Liver (tissue), 9 donors: ENCODE results near the gene C4A. TPM values are rescaled to one million over a fixed set of nuclear protein-coding genes. Genes with fewer than 3 reads are reported as not detected.

Experiments
- DNase-seq: peaks from one replicate; pipeline ENCODE4 v3.0.0-alpha.2; 2017; ENCODE audit warnings: low spot score
- H3K27ac ChIP-seq, 2 donors: one replicate each; pipeline ENCODE4 v1.7.0; 2013; ENCODE audit warnings: inconsistent platforms in 2 of 2, low read length in 2 of 2, control low read depth in 1 of 2, low read depth in 1 of 2, mild to moderate bottlenecking in 1 of 2
- H3K27me3 ChIP-seq, 4 donors: one replicate each; pipeline versions ENCODE4 v1.6.1 to v1.7.0; 2013; ENCODE audit warnings: low read length in 3 of 4, inconsistent platforms in 1 of 4, mild to moderate bottlenecking in 1 of 4, moderate library complexity in 1 of 4; ENCODE audit not compliant: control insufficient read depth in 4 of 4, insufficient read depth in 4 of 4
- H3K36me3 ChIP-seq, 4 donors: one replicate each; pipeline versions ENCODE4 v1.6.1 to v1.7.0; 2013; ENCODE audit warnings: low read length in 3 of 4, mild to moderate bottlenecking in 3 of 4, low read depth in 1 of 4, moderate library complexity in 1 of 4; ENCODE audit not compliant: control insufficient read depth in 4 of 4, insufficient read depth in 3 of 4
- H3K4me1 ChIP-seq, 4 donors: one replicate each; pipeline versions ENCODE4 v1.6.1 to v1.7.0; 2013; ENCODE audit warnings: low read length in 3 of 4, mild to moderate bottlenecking in 3 of 4, moderate library complexity in 1 of 4; ENCODE audit not compliant: control insufficient read depth in 4 of 4, insufficient read depth in 4 of 4
- H3K4me3 ChIP-seq, 3 donors: one replicate each; pipeline versions ENCODE4 v1.6.1 to v1.7.0; 2013; ENCODE audit warnings: low read length in 3 of 3, control low read depth in 1 of 3, low read depth in 1 of 3, mild to moderate bottlenecking in 1 of 3
- H3K9ac ChIP-seq, 2 donors: one replicate each; pipeline ENCODE4 v1.7.0; 2013; ENCODE audit warnings: low read length in 2 of 2, mild to moderate bottlenecking in 2 of 2, moderate library complexity in 2 of 2, control low read depth in 1 of 2, low read depth in 1 of 2
- H3K9me3 ChIP-seq, 4 donors: one replicate each; pipeline versions ENCODE4 v1.6.1 to v1.7.0; 2013; ENCODE audit warnings: low read length in 3 of 4; ENCODE audit not compliant: control insufficient read depth in 4 of 4
- ATF3 ChIP-seq: IDR thresholded peaks from 2 replicates; pipeline ENCODE4 v1.6.1; 2016; ENCODE audit warnings: antibody characterized with exemption
- CTCF ChIP-seq: fragments of 150-350 bp; IDR thresholded peaks from 2 replicates; pipeline ENCODE4 v1.5.1; 2017; ENCODE audit warnings: improper control_type of control experiment, low read depth, low read length; ENCODE audit not compliant: missing input control
- EGR1 ChIP-seq, 2 donors: IDR thresholded peaks; 2 replicates each; pipeline ENCODE4 v1.6.1; 2016 to 2018; ENCODE audit warnings: antibody characterized with exemption in 2 of 2, low read depth in 2 of 2
- FOXA1 ChIP-seq: IDR thresholded peaks from 2 replicates; pipeline ENCODE4 v1.6.1; 2016; ENCODE audit warnings: antibody characterized with exemption
- FOXA2 ChIP-seq: IDR thresholded peaks from 2 replicates; pipeline ENCODE4 v1.6.1; 2016; ENCODE audit warnings: antibody characterized with exemption
- GABPA ChIP-seq, 2 donors: IDR thresholded peaks in 1 of 2; conservative IDR thresholded peaks in 1 of 2; 2 replicates each; pipeline ENCODE4 v1.6.1; 2016; ENCODE audit warnings: antibody characterized with exemption in 2 of 2, mild to moderate bottlenecking in 1 of 2, moderate library complexity in 1 of 2
- HNF4A ChIP-seq, 2 donors: conservative IDR thresholded peaks; 2 replicates each; pipeline ENCODE4 v1.6.1; 2016; ENCODE audit warnings: antibody characterized with exemption in 2 of 2, mild to moderate bottlenecking in 2 of 2
- HNF4G ChIP-seq: IDR thresholded peaks from 2 replicates; pipeline ENCODE4 v1.6.1; 2016; ENCODE audit warnings: antibody characterized with exemption
- JUND ChIP-seq, 2 donors: IDR thresholded peaks; 2 replicates each; pipeline ENCODE4 v1.6.1; 2016; ENCODE audit warnings: antibody characterized with exemption in 2 of 2
- MAX ChIP-seq: IDR thresholded peaks from 2 replicates; pipeline ENCODE4 v1.6.1; 2016; ENCODE audit warnings: antibody characterized with exemption
- NR2F2 ChIP-seq: IDR thresholded peaks from 2 replicates; pipeline ENCODE4 v1.6.1; 2016; ENCODE audit warnings: antibody characterized with exemption
- RAD21 ChIP-seq, 2 donors: IDR thresholded peaks; 2 replicates each; pipeline ENCODE4 v1.6.1; 2016; ENCODE audit warnings: antibody characterized with exemption in 2 of 2, mild to moderate bottlenecking in 2 of 2
- REST ChIP-seq: IDR thresholded peaks from 2 replicates; pipeline ENCODE4 v1.6.1; 2016; ENCODE audit warnings: antibody characterized with exemption, mild to moderate bottlenecking
- RXRA ChIP-seq, 2 donors: IDR thresholded peaks; 2 replicates each; pipeline ENCODE4 v1.6.1; 2017 to 2018; ENCODE audit warnings: antibody characterized with exemption in 2 of 2, mild to moderate bottlenecking in 1 of 2
- SP1 ChIP-seq: IDR thresholded peaks from 2 replicates; pipeline ENCODE4 v1.6.1; 2018; ENCODE audit warnings: antibody characterized with exemption, mild to moderate bottlenecking
- TAF1 ChIP-seq: conservative IDR thresholded peaks from 2 replicates; pipeline ENCODE4 v1.6.1; 2016; ENCODE audit warnings: antibody characterized with exemption, mild to moderate bottlenecking
- YY1 ChIP-seq: IDR thresholded peaks from 2 replicates; pipeline ENCODE4 v1.6.1; 2016; ENCODE audit warnings: antibody characterized with exemption, mild to moderate bottlenecking
- ZBTB33 ChIP-seq: IDR thresholded peaks from 2 replicates; pipeline ENCODE4 v1.6.1; 2016; ENCODE audit warnings: antibody characterized with exemption
- WGBS: extraction: QIAGEN DNeasy Blood & Tissue Kit; methylation state at CpG from one replicate; pipeline ENCODE4 v1.1.7; 2013; 5-methylcytosine and 5-hydroxymethylcytosine counted together
- polyA plus RNA-seq, 2 donors: library from polyadenylated mRNA; stranded (reverse) in 1 of 2; unstranded in 1 of 2; fragments of 200-250 nt in 1 of 2; fragments of >200 nt in 1 of 2; fragmentation: Nextera tagmentation in 1 of 2; extraction: Ambion mirVana in 1 of 2; gene quantifications; one replicate each; pipeline versions ENCODE4 v1.2.1 to v1.2.3, GENCODE V29; 2013 to 2015
- total RNA-seq, 2 donors: library from RNA; depleted of rRNA; stranded (reverse); fragments of >200 nt; gene quantifications; one replicate each; pipeline ENCODE4 v1.2.3, GENCODE V29; 2014
- donor health status: healthy.
- donor health status: healthy.
- donor health status: healthy.
- donor health status: healthy.
- donor health status: healthy.

The C4A gene
- total and polyA plus RNA-seq, 4 donors, result 410 to 2,903 (median 1,534) TPM

GRCh38 chr6:31971279-31971992 lies 10.4 kb upstream of the C4A start:
- H3K4me3 ChIP-seq, result peak overlapping the region; percentile 69 to 93 (median 78)
- H3K9me3 ChIP-seq, result no peaks in the 10 kb centered on the region
- H3K4me1 ChIP-seq, result peaks cover 6 to 34% (median 29%) of the 10 kb centered on the region in 4 donors
- H3K27ac ChIP-seq, result peak overlapping the region; percentile 98 to 99
- peak overlapping the region; percentile 69 to 82 for H3K9ac ChIP-seq
- H3K36me3 ChIP-seq, result peaks cover 10 to 41% (median 25%) of the 10 kb centered on the region in 4 donors
- DNase-seq, result no peak
- no peaks in the 10 kb centered on the region for H3K27me3 ChIP-seq
- TF ChIP-seq FOXA2, result no peak
- TF ChIP-seq NR2F2, result no peak
- TF ChIP-seq HNF4A (conservative IDR thresholded peaks at IDR 0.05), result no peak
- no peak for TF ChIP-seq CTCF
- peak in 1 of 2 donors; percentile 60 for TF ChIP-seq JUND (IDR thresholded peaks at IDR 0.05)
- no peak for TF ChIP-seq HNF4G
- WGBS, result 21% methylated on average over 29 of the region's 29 CpGs

GRCh38 chr6:31971993-31972708 lies 9.7 kb upstream of the C4A start, which contains the start of gene DXO:
Gene DXO (minus strand): TSS chr6:31972138. CDS start chr6:31971675, 463 bp downstream.
- peaks cover 6 to 34% (median 29%) of the 10 kb centered on the region in 4 donors for H3K4me1 ChIP-seq
- H3K27me3 ChIP-seq, result no peaks in the 10 kb centered on the region
- WGBS, result under 1% methylated on average over 62 of the region's 62 CpGs
- peak; percentile 95 for DNase-seq
- H3K36me3 ChIP-seq, result peaks cover 6 to 34% (median 18%) of the 10 kb centered on the region in 4 donors
- peak within 1 kb of the TSS; percentile 69 to 93 (median 78) for H3K4me3 ChIP-seq
- H3K27ac ChIP-seq, result peak within 1 kb of the TSS; percentile 98 to 99
- no peaks in the 10 kb centered on the region for H3K9me3 ChIP-seq
- peak within 1 kb of the TSS; percentile 69 to 82 for H3K9ac ChIP-seq
- TF ChIP-seq TAF1 (no peak), HNF4A (conservative IDR thresholded peaks at IDR 0.05) (peak; percentile 49 to 64), ATF3 (peak; percentile 78), JUND (IDR thresholded peaks at IDR 0.05) (peak in 1 of 2 donors; percentile 29), GABPA (IDR thresholded peaks at IDR 0.05 in 1 of 2, conservative IDR thresholded peaks at IDR 0.05 in 1 of 2) (peak; percentile 88 to 96), ZBTB33 (no peak), NR2F2 (peak; percentile 68), EGR1 (IDR thresholded peaks at IDR 0.05; ENCODE audit: low read depth in 2 of 2) (peak in 1 of 2 donors; percentile 74), FOXA1 (no peak), SP1 (peak; percentile 66), CTCF (no peak), FOXA2 (no peak), RAD21 (IDR thresholded peaks at IDR 0.05) (peak in 1 of 2 donors; percentile 43), REST (peak; percentile 54), MAX (peak; percentile 33), RXRA (IDR thresholded peaks at IDR 0.05) (peak in 1 of 2 donors; percentile 31), YY1 (peak; percentile 49), HNF4G (no peak)
